ENCODE data around the gene TBC1D14.

GRCh38 chr4:7034262-7035081 lies 124.8 kb downstream of the TBC1D14 start:
- TF ChIP-seq CTCF (IDR thresholded peaks at IDR 0.05): no peak
- no peak for TF ChIP-seq POLR2A (IDR thresholded peaks at IDR 0.05)
